ENCODE data around the gene KRTAP12-2. TPM values are rescaled to one million over a fixed set of nuclear protein-coding genes. Genes with fewer than 3 reads are reported as not detected.
"Not testable (repeated sequence)": the region's sequence is repeated elsewhere in the genome, so short reads cannot be mapped to it uniquely, and the experiment has no call there.

Gene KRTAP12-2
- total RNA-seq, 2 experiments from 2014 or later = not detected

DNA sequence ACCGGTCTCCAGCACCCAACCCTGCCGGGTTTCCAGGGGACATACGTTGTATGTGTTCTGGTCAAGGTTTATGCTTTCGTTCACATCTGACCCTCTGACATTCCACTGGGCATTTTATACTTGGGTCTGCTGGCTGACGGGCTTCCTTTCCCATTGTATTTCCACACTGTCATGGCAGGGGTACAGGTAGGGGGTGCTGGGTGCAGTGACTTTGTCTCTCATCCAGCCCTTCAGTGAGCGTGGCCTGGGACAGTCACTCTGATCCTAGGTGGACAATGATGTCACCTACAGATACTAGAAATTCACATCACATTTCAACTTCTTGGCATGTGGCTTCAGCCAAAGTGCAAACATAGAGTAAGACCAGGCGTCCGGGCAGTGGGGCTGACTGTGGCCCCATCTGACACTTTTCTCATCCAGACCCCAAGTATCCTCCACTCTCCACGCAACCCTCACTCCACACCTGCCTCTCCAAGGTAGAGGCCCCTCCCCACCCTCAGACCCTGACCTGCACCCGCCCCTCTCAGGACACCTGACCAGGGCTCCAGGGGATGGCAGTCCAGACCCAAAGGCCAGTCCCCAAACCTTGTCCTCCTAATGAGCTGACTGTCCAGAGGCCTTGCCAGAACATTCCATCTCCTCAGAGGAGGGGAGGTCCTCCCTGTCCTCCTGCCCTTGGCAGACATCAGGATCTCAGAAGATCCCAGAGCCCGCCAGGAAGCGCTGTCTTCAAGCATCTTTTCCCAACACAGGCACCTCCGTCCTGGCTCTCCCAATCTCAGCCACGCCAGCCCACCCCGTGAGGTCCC, 30.3 kb downstream of the KRTAP12-2 start:
- POLR2A ChIA-PET = no interaction called here
- CTCF ChIA-PET = no interaction called here

GRCh38 chr21:44632067-44632466, 34.7 kb downstream of the KRTAP12-2 start:
- CTCF ChIA-PET = no interaction called here
- POLR2A ChIA-PET = no interaction called here

DNA sequence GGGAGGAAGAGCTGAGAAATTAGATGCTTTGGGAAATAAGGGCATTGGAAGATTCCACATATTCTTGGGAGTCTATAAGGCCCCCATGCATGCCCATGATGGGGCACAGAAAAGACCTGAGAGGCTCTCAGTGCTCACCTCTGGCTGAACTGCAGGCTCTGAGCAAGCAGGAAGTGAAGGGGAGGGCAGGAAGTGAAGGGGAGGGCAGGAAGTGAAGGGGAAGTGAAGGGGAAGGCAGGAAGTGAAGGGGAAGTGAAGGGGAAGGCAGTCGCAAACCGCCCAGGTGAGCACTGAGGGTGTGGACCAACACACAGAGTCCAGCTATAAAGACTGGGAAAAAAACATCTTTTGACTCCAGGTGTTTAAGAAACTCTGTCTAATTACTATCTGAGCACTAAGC, 36.3 kb downstream of the KRTAP12-2 start:
- ChIA-PET POLR2A (no interaction called here), CTCF (no interaction called here)

DNA sequence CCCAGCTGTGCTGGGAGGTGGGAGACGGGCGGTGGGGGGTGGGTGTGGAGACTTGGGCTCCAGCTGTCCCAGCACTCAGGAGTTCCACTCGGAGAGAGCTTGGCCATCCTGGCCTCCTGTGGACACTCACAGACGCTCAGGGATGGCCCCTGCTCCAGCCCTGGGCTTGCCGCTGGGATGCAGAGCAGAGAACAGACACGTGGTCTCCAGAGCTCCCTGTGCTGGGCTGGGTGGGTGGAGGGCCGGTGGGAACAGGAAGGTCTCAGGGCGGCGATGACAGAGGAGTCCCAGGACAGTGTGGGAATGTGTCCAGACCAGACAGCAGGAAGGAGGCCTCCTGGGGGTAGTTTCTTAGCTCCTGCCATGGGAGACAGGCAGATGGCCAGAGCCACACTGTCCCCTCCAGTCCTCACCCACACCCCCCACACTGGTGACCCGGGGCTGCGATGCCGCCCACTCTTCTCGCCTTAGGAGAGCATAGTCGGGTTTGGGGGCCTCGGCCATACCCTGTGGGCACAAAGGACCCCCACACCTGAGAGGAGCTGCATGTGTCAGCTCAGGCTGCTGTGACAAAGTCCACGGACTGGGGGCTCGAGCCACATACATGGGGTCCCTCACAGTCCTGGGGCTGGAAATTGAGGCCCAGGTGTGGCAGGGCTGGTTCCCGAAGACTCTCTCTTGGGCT, 37.9 kb downstream of the KRTAP12-2 start:
- POLR2A ChIA-PET = no interaction called here

DNA sequence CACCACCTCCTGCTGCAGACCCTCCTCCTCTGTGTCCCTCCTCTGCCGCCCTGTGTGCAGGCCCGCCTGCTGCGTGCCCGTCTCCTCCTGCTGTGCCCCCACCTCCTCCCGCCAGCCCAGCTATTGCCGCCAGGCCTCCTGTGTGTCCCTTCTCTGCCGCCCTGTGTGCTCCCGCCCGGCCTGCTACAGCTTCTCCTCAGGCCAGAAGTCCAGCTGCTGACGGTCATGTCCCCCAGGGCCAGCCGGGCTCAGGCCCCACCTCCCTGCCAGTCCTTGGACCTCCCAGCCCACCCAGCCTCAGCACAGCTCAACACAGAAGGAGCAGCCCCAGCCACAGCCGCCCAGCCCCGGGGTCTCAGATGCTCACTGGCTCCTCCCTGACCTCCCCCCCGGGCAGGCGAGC, 38.9 kb downstream of the KRTAP12-2 start:
- POLR2A ChIA-PET = not testable (repeated sequence)

More for the DNA sequence above, 37.9 kb downstream of the KRTAP12-2 start:
- CTCF ChIA-PET = no interaction called here

DNA sequence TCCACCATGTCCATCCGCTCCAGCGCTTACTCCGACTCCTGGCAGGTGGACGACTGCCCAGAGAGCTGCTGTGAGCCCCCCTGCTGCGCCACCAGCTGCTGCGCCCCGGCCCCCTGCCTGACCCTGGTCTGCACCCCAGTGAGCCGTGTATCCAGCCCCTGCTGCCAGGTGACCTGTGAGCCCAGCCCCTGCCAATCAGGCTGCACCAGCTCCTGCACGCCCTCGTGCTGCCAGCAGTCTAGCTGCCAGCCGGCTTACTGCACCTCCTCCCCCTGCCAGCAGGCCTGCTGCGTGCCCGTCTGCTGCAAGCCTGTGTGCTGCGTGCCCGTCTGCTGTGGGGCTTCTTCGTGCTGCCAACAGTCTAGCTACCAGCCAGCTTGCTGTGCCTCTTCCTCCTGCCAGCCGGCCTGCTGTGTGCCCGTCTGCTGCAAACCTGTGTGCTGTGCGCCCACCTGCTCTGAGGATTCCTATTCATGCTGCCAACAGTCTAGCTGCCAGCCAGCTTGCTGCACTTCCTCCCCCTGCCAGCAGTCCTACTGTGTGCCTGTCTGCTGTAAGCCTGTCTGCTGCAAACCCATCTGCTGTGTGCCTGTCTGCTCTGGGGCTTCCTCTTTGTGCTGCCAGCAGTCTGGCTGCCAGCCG, 39.4 kb downstream of the KRTAP12-2 start:
- POLR2A ChIA-PET, CTCF ChIA-PET: not testable (repeated sequence)

More for the DNA sequence above, 38.9 kb downstream of the KRTAP12-2 start:
- CTCF ChIA-PET = not testable (repeated sequence)

DNA sequence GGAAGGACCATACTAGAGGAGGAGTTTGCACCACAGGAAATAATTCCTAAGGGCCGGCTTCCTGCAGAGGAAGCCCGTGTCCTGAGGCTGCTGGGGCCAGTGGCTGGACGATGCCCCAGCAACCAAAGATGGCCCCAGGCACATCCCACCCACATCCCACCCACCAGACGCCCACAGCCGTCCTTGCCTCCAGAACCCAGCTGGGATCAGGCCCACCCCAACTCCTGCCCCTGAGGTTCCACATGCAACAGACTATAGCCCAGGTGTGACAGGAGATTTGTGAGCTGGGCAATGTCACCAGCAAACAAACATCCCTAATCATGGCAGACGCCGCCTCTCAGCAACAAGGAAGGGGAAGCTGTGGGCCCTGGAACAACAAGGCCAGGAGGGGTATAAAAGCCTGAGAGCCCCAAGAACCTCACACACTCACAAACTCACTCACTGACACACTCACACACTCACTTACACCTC, 40.0 kb downstream of the KRTAP12-2 start, which contains the start of gene KRTAP10-9:
TSS of gene KRTAP10-9 (plus strand) at position 421 of the 471 bp plus-strand sequence. CDS start 79 bp downstream, outside the sequence.
- ChIA-PET POLR2A (no interaction called here), CTCF (no interaction called here)

DNA sequence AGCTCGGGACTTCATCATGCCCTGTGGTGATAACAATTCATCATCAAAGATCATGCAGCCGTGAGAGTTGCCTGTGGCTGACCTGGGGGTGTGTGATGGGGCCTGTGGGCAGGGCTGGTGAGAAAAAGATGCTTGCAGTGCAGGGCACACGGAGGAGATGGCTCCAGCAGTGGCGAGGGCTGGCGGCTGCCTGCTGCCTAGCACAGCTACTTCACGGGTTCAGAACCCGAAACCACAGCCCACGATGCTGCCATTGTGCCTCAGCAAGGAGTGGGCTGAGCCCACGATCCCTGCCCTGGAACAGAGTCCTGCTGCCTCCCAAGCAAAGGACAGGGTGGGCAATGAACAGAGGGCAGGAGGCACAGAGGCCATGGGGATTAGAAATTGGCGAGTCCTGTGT, 40.5 kb downstream of the KRTAP12-2 start:
- ChIA-PET POLR2A (no interaction called here), CTCF (no interaction called here)

DNA sequence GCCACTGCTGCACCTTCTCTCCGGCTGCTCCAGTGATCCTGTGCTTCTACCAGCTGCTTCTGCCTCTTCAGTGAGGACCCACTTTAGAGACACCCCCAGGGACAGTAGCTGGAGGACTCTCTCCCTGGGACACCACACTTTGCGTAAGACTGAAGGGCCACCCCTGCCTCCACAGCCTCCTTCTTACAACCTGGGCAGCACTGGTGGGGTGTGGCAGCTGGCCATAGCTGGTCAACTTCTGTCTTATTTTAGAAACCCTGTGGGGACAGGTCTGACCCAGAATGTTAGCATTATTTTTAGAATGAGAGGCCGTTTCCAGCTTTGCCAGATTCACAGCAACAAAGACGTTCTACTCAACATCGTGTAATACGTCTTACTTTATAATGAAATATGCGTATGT, 41.0 kb downstream of the KRTAP12-2 start:
- POLR2A ChIA-PET = no interaction called here
- CTCF ChIA-PET = no interaction called here

DNA sequence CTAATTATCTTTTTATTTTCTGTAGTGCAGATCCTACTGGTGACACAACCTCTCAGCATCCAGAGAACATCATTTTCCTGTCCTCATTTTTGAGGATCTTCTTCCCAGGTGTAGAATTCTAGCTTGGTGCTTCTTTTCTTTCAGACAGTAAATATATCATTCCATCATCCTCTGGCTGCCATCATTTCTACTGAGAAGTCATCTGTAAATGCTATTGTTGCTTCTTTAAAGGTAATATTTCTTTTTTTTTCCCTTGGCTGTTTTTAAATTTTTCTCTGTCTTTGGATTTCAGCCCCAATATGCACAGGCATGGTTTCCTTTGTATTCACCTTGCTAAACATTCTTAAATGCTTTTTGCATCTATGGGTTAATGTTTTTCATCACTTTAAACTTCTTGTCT, 43.2 kb downstream of the KRTAP12-2 start:
- ChIA-PET CTCF (no interaction called here), POLR2A (no interaction called here)

DNA sequence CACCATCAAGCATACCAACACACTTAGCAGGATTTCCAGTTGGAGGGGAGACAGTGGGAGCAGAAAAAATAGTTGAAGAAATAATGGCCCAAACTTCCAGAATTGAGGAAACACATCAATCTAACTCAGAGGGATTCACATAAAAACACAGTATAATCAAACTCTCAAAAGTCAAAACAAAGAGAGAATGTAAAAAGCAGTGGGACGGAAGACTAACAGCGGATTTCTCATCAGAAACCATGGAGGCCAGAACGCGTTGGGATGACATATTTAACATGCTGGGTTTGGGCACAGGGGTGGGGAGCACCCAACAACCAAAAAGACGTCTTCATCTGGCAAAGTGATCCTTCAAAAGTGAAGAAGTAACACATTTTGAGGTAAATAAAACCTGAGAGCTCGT, 46.8 kb downstream of the KRTAP12-2 start:
- POLR2A ChIA-PET = no interaction called here

DNA sequence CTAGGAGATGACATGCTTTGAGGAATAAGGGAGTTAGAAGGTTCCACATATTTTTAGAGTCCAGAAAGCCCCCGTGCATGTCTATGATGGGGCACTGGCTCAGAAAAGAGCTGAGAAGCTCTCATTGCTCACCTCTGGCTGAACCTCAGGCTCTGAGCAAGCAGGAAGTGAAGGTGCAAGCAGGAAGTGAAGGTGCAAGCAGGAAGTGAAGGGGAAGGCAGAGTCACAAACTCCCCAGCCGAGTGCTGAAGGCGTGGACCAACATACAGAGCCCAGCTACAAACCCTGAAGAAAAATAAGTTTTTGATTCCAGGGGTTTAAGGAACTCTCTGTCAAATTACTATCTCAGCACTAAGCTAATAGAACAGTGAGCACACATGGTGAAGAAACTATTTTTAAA, 47.8 kb downstream of the KRTAP12-2 start:
- ChIA-PET POLR2A (no interaction called here), CTCF (no interaction called here)

More for the DNA sequence above, 46.8 kb downstream of the KRTAP12-2 start:
- CTCF ChIA-PET = no interaction called here

DNA sequence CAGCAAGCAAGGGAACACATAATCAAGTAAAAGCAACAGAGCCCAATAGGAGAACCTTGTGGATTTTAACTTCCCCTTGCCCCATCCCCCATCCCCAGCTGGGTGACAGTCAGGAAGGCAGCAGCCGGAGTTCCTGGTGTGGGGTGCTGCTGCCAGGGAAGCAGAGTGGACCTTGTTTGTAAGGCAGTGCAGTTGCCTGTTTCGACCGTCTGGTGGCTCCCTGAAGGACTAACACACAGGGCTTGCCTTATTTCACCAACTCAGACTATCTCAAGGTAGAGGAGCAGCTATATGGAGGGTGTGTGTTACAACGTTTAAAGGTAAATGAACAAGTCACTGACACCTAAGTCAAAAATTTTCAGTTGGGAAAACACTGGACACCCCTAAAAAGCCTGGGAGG, 48.2 kb downstream of the KRTAP12-2 start:
- ChIA-PET POLR2A (no interaction called here), CTCF (no interaction called here)

DNA sequence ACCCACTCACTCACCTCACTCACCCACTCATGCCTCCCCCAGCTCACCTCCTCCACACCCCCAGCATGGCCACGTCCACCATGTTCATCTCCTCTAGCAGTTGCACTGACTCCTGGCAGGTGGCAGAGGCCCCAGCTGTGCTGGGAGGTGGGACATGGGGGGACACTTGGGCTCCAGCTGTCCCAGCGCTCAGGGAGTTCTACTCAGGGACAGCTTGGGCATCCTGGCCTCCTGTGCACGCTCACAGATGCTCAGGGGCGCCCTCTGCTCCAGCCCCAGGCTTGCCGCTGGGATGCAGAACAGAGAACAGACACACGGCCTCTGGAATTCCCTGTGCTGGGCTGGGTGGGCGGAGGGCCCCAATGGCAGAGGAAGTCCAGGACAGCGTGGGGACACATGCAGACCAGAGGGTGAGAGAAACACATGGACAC, 49.6 kb downstream of the KRTAP12-2 start:
- CTCF ChIA-PET = interaction anchor here (0.6 kb wide), 1 partner anchor 61 kb away, joined by 3 read pairs; no protein-coding TSS in a partner anchor
- POLR2A ChIA-PET = no interaction called here

DNA sequence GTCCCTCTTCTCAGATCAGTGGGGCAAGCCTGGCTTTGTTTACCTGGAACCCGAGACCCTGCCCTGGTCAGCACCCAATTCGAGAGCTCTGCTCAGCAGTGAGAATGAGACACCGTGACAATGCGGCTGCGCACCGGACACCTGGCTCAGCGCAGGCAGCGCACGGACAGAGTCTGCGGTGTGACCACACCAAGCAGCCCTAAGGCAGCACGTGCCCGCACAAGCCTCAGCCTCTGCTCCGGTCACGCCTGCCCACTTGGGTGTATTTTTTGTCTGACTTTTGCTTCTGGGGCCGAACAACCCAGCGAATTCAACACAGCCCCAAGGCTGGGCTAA, 50.2 kb downstream of the KRTAP12-2 start:
- ChIA-PET POLR2A (no interaction called here), CTCF (interaction anchor here (0.6 kb wide), 1 partner anchor 60 kb away, joined by 3 read pairs; no protein-coding TSS in a partner anchor)

Other genes starting within 250 kb of the KRTAP12-2 start
- gene LRRC3, start 211.4 kb downstream of the KRTAP12-2 start, total RNA-seq = 1 to 10 TPM; 1.0 TPM
- not detected for gene KRTAP10-1, start 126.7 kb downstream of the KRTAP12-2 start, total RNA-seq
- not detected for gene KRTAP10-2, start 115.4 kb downstream of the KRTAP12-2 start, total RNA-seq
- not detected for gene KRTAP10-3, start 108.1 kb downstream of the KRTAP12-2 start, total RNA-seq
- gene KRTAP10-4, start 93.2 kb downstream of the KRTAP12-2 start, total RNA-seq = not detected
- not detected for gene KRTAP10-5, start 86.3 kb downstream of the KRTAP12-2 start, total RNA-seq
- gene KRTAP10-6, start 74.4 kb downstream of the KRTAP12-2 start, total RNA-seq = not detected
- not detected for gene KRTAP10-7, start 66.3 kb downstream of the KRTAP12-2 start, total RNA-seq
- gene KRTAP10-8, start 54.8 kb downstream of the KRTAP12-2 start, total RNA-seq = not detected
- gene KRTAP10-9, start 39.8 kb downstream of the KRTAP12-2 start, total RNA-seq = not detected
- not detected for gene KRTAP10-10, start 29.6 kb downstream of the KRTAP12-2 start, total RNA-seq
- not detected for gene KRTAP10-11, start 20.5 kb downstream of the KRTAP12-2 start, total RNA-seq
- not detected for gene KRTAP12-4, start 12.3 kb downstream of the KRTAP12-2 start, total RNA-seq
- not detected for gene KRTAP12-3, start 9.0 kb downstream of the KRTAP12-2 start, total RNA-seq
- not detected for gene KRTAP12-1, start 15.2 kb upstream of the KRTAP12-2 start, total RNA-seq
- not detected for gene KRTAP10-12, start 30.2 kb upstream of the KRTAP12-2 start, total RNA-seq
- not detected for gene TSPEAR, start 44.6 kb upstream of the KRTAP12-2 start, total RNA-seq
- 100 to 1,000 TPM; 119 to 121 TPM for gene UBE2G2, start 134.9 kb upstream of the KRTAP12-2 start, total RNA-seq
- gene SUMO3, start 151.1 kb upstream of the KRTAP12-2 start, total RNA-seq = 10 to 100 TPM; 81.6 to 83.1 TPM
- gene PTTG1IP, start 206.8 kb upstream of the KRTAP12-2 start, total RNA-seq = 10 to 100 TPM; 42.3 to 45.3 TPM